Measurements from ENCODE around the gene NEU1.
"Not testable (repeated sequence)": the region's sequence is repeated elsewhere in the genome, so short reads cannot be mapped to it uniquely, and the experiment has no call there.

- not testable (repeated sequence) for TF ChIP-seq CBFB (CRISPR knock-in tag; IDR thresholded peaks at IDR 0.05; ENCODE audit: low read depth); CTCF (IDR thresholded peaks at IDR 0.05); FOXJ3 (CRISPR knock-in tag; IDR thresholded peaks at IDR 0.05; ENCODE audit: borderline replicate concordance); USF2 (CRISPR knock-in tag; IDR thresholded peaks at IDR 0.05); USF1 (CRISPR knock-in tag; IDR thresholded peaks at IDR 0.05); MYBL2 (CRISPR knock-in tag; IDR thresholded peaks at IDR 0.05); KAT7 (CRISPR knock-in tag; IDR thresholded peaks at IDR 0.05; ENCODE audit: borderline replicate concordance); ZNF121 (CRISPR knock-in tag; IDR thresholded peaks at IDR 0.05); TP53 (CRISPR knock-in tag; IDR thresholded peaks at IDR 0.05); ZNF219 (CRISPR knock-in tag; IDR thresholded peaks at IDR 0.05; ENCODE audit: borderline replicate concordance); ZSCAN18 (CRISPR knock-in tag; IDR thresholded peaks at IDR 0.05); MAX (CRISPR knock-in tag; IDR thresholded peaks at IDR 0.05)
Observed at GRCh38 chr6:31808599-31808998, 54.0 kb downstream of the NEU1 start.
